Left ventricle myocardium superior (tissue), 1 donor: ENCODE results near the gene IQSEC2. TPM values are rescaled to one million over a fixed set of nuclear protein-coding genes. Genes with fewer than 3 reads are reported as not detected.

Experiments
- ATAC-seq: fragments of 200-7000 bp; cut with Tn5 transposase; one replicate; pipeline ENCODE4 v1.9.1; 2020; ENCODE audit warnings: mild to moderate bottlenecking, moderate library complexity
- DNase-seq: peaks from one replicate; pipeline ENCODE4 v3.0.0-alpha.2; 2020
- intact Hi-C: fragments of 100-400 bp; cut with micrococcal nuclease; formaldehyde crosslinking; loops from one replicate; pipeline ENCODE4 v1.11.0; 2022
- total RNA-seq: library from RNA; stranded (reverse); fragmentation: NEBNext Ultra II Directional; extraction: Animal tissue kit (Norgen Biotek cat#: 25700); gene quantifications from one replicate; pipeline ENCODE4 v1.2.1, GENCODE V29; 2021
- donor health status: DM: no; HTN: yes; CAD: no; lungs with severe emphysema.

The IQSEC2 gene
- total RNA-seq, 1 donor from 2014 or later: 12.0 TPM

- DNase-seq (peak; percentile 90), ATAC-seq (peak; percentile 94)
- intact Hi-C loops: no loop called here
Observed at GRCh38 chrX:53224860-53225797, 56.3 kb downstream of the IQSEC2 start, which contains the start of gene KDM5C. Gene KDM5C, minus strand, starts transcription at chrX:53225207. Its CDS starts 318 bp downstream, at chrX:53224889.

DNA sequence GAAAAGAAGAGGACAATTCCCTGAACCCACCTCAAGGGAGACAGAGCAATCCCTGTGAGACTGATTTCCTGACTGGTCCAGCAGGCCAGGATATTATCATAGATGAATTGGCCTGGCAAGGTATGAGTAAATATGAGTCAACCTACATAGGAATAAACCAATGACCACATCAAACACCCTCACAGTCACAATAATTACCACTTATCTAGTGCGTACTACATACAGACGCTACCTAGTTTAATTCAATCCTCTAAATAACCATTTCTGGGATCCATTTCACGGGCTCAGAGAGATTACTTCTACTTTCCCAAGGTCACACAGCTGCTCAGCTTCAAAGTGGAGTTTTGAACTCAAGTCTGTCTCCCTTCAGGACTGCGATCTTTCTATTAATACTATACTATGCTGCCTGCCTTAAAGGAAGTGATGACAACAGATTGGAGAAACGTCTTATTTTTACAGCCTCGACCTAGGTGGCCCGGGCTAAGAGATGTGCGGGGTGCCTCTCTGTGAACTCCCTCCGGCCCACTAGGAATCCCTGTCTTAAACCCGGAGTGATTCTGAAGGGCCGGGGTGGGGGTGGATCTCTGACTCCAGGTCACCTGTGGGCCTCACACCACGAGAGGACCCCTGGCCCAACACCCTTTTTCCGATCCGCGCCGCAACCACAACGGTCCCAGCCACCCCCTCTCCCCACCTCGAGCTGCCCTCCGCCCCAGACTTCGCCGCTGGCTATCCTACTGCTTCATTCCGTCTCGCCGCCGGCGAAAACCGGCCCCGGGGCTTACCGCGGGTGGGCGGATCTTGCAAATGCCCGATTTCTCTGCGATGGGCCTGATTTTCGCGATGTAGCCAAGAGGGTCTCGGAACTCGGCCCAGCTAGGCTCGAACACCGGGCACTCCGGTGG lies 57.2 kb downstream of the IQSEC2 start:
- DNase-seq (peak; percentile 25), ATAC-seq (no peak)
- intact Hi-C loops: no loop called here

DNA sequence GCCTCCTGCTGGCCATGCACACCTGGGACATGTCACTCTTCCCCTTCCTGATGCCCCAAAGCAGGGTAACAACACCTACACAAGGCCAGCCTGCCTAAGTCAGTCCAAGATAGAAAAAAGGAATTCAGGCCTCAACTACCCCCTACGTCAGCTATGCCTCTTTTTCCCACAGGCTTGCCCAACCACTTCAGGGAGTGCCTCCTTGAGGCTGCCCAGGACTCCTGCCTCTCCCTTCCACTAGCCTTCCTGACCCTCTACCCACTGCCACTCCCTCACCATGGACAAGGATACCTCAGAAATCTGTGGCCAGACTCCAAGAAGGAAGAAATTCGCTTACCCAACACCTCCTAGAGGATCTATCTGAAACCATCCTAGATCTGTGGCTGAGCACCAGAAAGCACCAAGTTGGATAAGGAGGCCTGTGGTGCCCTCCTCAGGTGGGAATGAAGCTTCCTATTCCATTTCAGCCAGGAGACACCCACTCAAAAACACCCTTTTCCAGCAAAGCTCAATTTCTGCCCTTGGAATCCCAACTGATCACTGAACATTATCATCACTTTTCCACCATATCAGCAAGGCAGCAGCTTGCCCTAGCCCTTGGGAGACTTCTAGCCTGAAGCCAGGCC lies 58.2 kb downstream of the IQSEC2 start:
- no peak for ATAC-seq
- no peak for DNase-seq
- intact Hi-C loops: no loop called here

Other genes with a start within 250 kb of the IQSEC2 start
- gene GPR173, start 232.8 kb downstream of the IQSEC2 start, total RNA-seq: 0.50 TPM
- 38.6 TPM for gene TSPYL2, start 199.2 kb downstream of the IQSEC2 start, total RNA-seq
- gene KANTR, start 187.4 kb downstream of the IQSEC2 start, total RNA-seq: 4.8 TPM
- 33.7 TPM for gene KDM5C, start 56.4 kb downstream of the IQSEC2 start, total RNA-seq
- 40.2 TPM for gene SMC1A, start 141.1 kb upstream of the IQSEC2 start, total RNA-seq
- 0.52 TPM for gene RIBC1, start 141.3 kb upstream of the IQSEC2 start, total RNA-seq
- 102 TPM for gene HSD17B10, start 152.8 kb upstream of the IQSEC2 start, total RNA-seq